Esophagus mucosa (tissue), 1 donor: ENCODE measurements around the gene ANKRD44. TPM values are rescaled to one million over a fixed set of nuclear protein-coding genes. Genes with fewer than 3 reads are reported as not detected.

ENCODE experiments used
- ATAC-seq: fragments of 200-7000 bp; cut with Tn5 transposase; one replicate; pipeline ENCODE4 v1.9.1; 2020
- total RNA-seq: library from RNA; stranded (reverse); gene quantifications from one replicate; pipeline ENCODE4 v1.2.4, GENCODE V29; 2023
- donor health status: DM: yes; HTN: yes; CAD: no.

ANKRD44 gene
- total RNA-seq, 1 donor from 2014 or later, result 6.8 TPM

GRCh38 chr2:197236159-197236558 lies 74.4 kb downstream of the ANKRD44 start:
- no peak for ATAC-seq

- ATAC-seq, result no peak
Observed at GRCh38 chr2:197235711-197236110, 74.9 kb downstream of the ANKRD44 start.

GRCh38 chr2:197234671-197235191 lies 75.8 kb downstream of the ANKRD44 start:
- ATAC-seq, result no peak

GRCh38 chr2:197233473-197233872 lies 77.1 kb downstream of the ANKRD44 start:
- no peak for ATAC-seq

GRCh38 chr2:197232010-197232409 lies 78.6 kb downstream of the ANKRD44 start:
- no peak for ATAC-seq

GRCh38 chr2:197229509-197230443 lies 80.8 kb downstream of the ANKRD44 start:
- ATAC-seq, result no peak

GRCh38 chr2:197223451-197223850 lies 87.1 kb downstream of the ANKRD44 start:
- ATAC-seq, result no peak

- ATAC-seq, result no peak
Observed at GRCh38 chr2:197219636-197220035, 90.9 kb downstream of the ANKRD44 start.

GRCh38 chr2:197217541-197217940 lies 93.0 kb downstream of the ANKRD44 start:
- ATAC-seq, result no peak

- no peak for ATAC-seq
Observed at GRCh38 chr2:197216361-197216979, 94.1 kb downstream of the ANKRD44 start.

- ATAC-seq, result no peak
Observed at GRCh38 chr2:197215748-197216360, 94.7 kb downstream of the ANKRD44 start.

- no peak for ATAC-seq
Observed at GRCh38 chr2:197212344-197213262, 98.0 kb downstream of the ANKRD44 start.

GRCh38 chr2:197211881-197212342 lies 98.7 kb downstream of the ANKRD44 start:
- ATAC-seq, result no peak

- no peak for ATAC-seq
Observed at GRCh38 chr2:197210430-197210829, 100.2 kb downstream of the ANKRD44 start.

- no peak for ATAC-seq
Observed at GRCh38 chr2:197209742-197210408, 100.7 kb downstream of the ANKRD44 start.

GRCh38 chr2:197209246-197209645 lies 101.3 kb downstream of the ANKRD44 start:
- ATAC-seq, result no peak

GRCh38 chr2:197208841-197209240 lies 101.7 kb downstream of the ANKRD44 start:
- ATAC-seq, result no peak

- ATAC-seq, result no peak
Observed at GRCh38 chr2:197208024-197208423, 102.6 kb downstream of the ANKRD44 start.

- ATAC-seq, result no peak
Observed at GRCh38 chr2:197207598-197207997, 103.0 kb downstream of the ANKRD44 start.

GRCh38 chr2:197207106-197207505 lies 103.5 kb downstream of the ANKRD44 start:
- ATAC-seq, result no peak

GRCh38 chr2:197205585-197206215 lies 104.9 kb downstream of the ANKRD44 start:
- ATAC-seq, result peak; percentile 25
